ENCODE results near the gene GIMAP8.
A peak's percentile ranks its signal among the peaks of the same experiment; 100 is the strongest.
"Not testable (repeated sequence)": the region's sequence is repeated elsewhere in the genome, so short reads cannot be mapped to it uniquely, and the experiment has no call there.

The GIMAP8 gene

GRCh38 chr7:150487625-150488024 is 37.2 kb downstream of the GIMAP8 start:
- no peaks in the 10 kb centered on the region for H3K9me3 ChIP-seq (ENCODE audit: control extremely low read depth in 1 of 5, control insufficient read depth in 4 of 5, insufficient read depth in 2 of 5, low read depth in 1 of 5, low read length in 4 of 5)
- no peaks in the 10 kb centered on the region for H3K27me3 ChIP-seq (replicated peaks in 2 of 5; ENCODE audit: control insufficient read depth in 4 of 5, insufficient read depth in 5 of 5, low read length in 4 of 5)
- ChIA-PET CTCF (interaction anchor here (0.9 kb wide), 1 partner anchor 24 kb away, joined by 3 read pairs; no protein-coding TSS in a partner anchor), POLR2A (no interaction called here)
- peaks cover 8 to 32% (median 20%) of the 10 kb centered on the region in 4 experiments for H3K4me1 ChIP-seq (ENCODE audit: control extremely low read depth in 1 of 4, control insufficient read depth in 4 of 4, insufficient read depth in 4 of 4, low read length in 3 of 4)
- no peak overlapping the region for H3K4me3 ChIP-seq (ENCODE audit: control insufficient read depth in 1 of 7, extremely low read depth in 1 of 7, insufficient read depth in 4 of 7, low read depth in 2 of 7, low read length in 6 of 7)
- H3K36me3 ChIP-seq (ENCODE audit: control insufficient read depth in 4 of 4, insufficient read depth in 4 of 4, low read length in 3 of 4), result no peaks in the 10 kb centered on the region
- no CpG with 5 or more reads among the region's 2 CpGs for WGBS (ENCODE audit: insufficient coverage)
- no peak overlapping the region for H3K27ac ChIP-seq (ENCODE audit: insufficient read depth in 1 of 2, low read depth in 1 of 2, low read length in 2 of 2, poor library complexity in 1 of 2, severe bottlenecking in 2 of 2)
- DNase-seq, result no peak

- Histone ChIP-seq H3K9me3 (ENCODE audit: control extremely low read depth in 1 of 5, control insufficient read depth in 4 of 5, insufficient read depth in 2 of 5, low read depth in 1 of 5, low read length in 4 of 5) (no peaks in the 10 kb centered on the region), H3K36me3 (ENCODE audit: control insufficient read depth in 4 of 4, insufficient read depth in 4 of 4, low read length in 3 of 4) (no peaks in the 10 kb centered on the region), H3K4me3 (ENCODE audit: control insufficient read depth in 1 of 7, extremely low read depth in 1 of 7, insufficient read depth in 4 of 7, low read depth in 2 of 7, low read length in 6 of 7) (no peak overlapping the region), H3K27ac (ENCODE audit: insufficient read depth in 1 of 2, low read depth in 1 of 2, low read length in 2 of 2, poor library complexity in 1 of 2, severe bottlenecking in 2 of 2) (no peak overlapping the region), H3K27me3 (replicated peaks in 2 of 5; ENCODE audit: control insufficient read depth in 4 of 5, insufficient read depth in 5 of 5, low read length in 4 of 5) (no peaks in the 10 kb centered on the region), H3K4me1 (ENCODE audit: control extremely low read depth in 1 of 4, control insufficient read depth in 4 of 4, insufficient read depth in 4 of 4, low read length in 3 of 4) (peaks cover 4 to 12% (median 6%) of the 10 kb centered on the region in 4 experiments)
- POLR2A ChIA-PET, result no interaction called here
- no peak for DNase-seq
- CTCF ChIA-PET, result interaction anchor here (1.5 kb wide), 1 partner anchor 41 kb away, joined by 4 read pairs; no protein-coding TSS in a partner anchor
- WGBS (ENCODE audit: insufficient coverage), result 86% methylated on average over 1 of the region's 1 CpG
These were observed 39.4 kb downstream of the GIMAP8 start for GRCh38 chr7:150489782-150490181.

DNA sequence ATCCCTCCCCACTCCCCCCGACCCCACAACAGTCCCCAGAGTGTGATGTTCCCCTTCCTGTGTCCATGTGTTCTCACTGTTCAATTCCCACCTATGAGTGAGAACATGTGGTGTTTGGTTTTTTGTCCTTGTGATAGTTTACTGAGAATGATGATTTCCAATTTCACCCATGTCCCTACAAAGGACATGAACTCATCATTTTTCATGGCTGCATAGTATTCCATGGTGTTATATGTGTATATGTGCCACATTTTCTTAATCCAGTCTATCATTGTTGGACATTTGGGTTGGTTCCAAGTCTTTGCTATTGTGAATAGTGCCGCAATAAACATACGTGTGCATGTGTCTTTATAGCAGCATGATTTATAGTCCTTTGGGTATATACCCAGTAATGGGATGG is 43.0 kb downstream of the GIMAP8 start:
- H3K9me3 ChIP-seq (ENCODE audit: control extremely low read depth in 1 of 5, control insufficient read depth in 4 of 5, insufficient read depth in 2 of 5, low read depth in 1 of 5, low read length in 4 of 5); DNase-seq; H3K4me3 ChIP-seq (ENCODE audit: control insufficient read depth in 1 of 7, extremely low read depth in 1 of 7, insufficient read depth in 4 of 7, low read depth in 2 of 7, low read length in 6 of 7); H3K27ac ChIP-seq (ENCODE audit: insufficient read depth in 1 of 2, low read depth in 1 of 2, low read length in 2 of 2, poor library complexity in 1 of 2, severe bottlenecking in 2 of 2); H3K36me3 ChIP-seq (ENCODE audit: control insufficient read depth in 4 of 4, insufficient read depth in 4 of 4, low read length in 3 of 4); H3K4me1 ChIP-seq (ENCODE audit: control extremely low read depth in 1 of 4, control insufficient read depth in 4 of 4, insufficient read depth in 4 of 4, low read length in 3 of 4); POLR2A ChIA-PET; CTCF ChIA-PET; H3K27me3 ChIP-seq (replicated peaks in 2 of 5; ENCODE audit: control insufficient read depth in 4 of 5, insufficient read depth in 5 of 5, low read length in 4 of 5): not testable (repeated sequence)
- WGBS (ENCODE audit: insufficient coverage), result no CpG with 5 or more reads among the region's 3 CpGs

DNA sequence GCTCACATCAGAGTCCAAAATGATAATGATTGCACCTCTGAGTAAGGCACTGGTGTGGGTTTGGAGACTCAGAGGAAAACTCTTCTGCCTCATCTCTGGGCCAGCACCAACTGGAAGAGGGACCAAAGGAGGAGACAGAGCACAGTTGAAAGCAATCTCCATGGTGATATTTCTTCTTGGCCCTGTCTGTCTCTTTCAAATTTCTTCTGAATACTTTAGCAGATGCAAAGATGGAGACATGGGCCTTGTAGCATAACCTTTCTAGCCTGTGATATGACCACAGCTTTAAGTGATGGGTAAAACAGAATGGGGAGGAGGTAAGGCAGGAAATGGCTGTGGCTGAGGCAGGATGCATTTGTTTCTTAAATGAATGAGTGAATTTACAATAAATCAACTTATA is 52.1 kb downstream of the GIMAP8 start:
- CTCF ChIA-PET, result interaction anchor here (0.8 to 1.6 kb wide), 3 partner anchors 9 to 24 kb away, joined by 4 read pairs; no protein-coding TSS in a partner anchor
- H3K27ac ChIP-seq (ENCODE audit: insufficient read depth in 1 of 2, low read depth in 1 of 2, low read length in 2 of 2, poor library complexity in 1 of 2, severe bottlenecking in 2 of 2), result peak overlapping the region in 1 of 2 experiments; percentile 25

GRCh38 chr7:150503155-150503554 is 52.7 kb downstream of the GIMAP8 start:
- ChIA-PET POLR2A (interaction anchor here (0.6 kb wide), 1 partner anchor 37 kb away, joined by 4 read pairs; no protein-coding TSS in a partner anchor), CTCF (interaction anchor here (1.6 kb wide), 1 partner anchor 9 kb away, joined by 4 read pairs; no protein-coding TSS in a partner anchor)
- Histone ChIP-seq H3K4me1 (ENCODE audit: control extremely low read depth in 1 of 4, control insufficient read depth in 4 of 4, insufficient read depth in 4 of 4, low read length in 3 of 4) (peaks cover 10 to 35% (median 30%) of the 10 kb centered on the region in 4 experiments), H3K4me3 (ENCODE audit: control insufficient read depth in 1 of 7, extremely low read depth in 1 of 7, insufficient read depth in 4 of 7, low read depth in 2 of 7, low read length in 6 of 7) (peak overlapping the region in 1 of 7 experiments; percentile 46), H3K27me3 (replicated peaks in 2 of 5; ENCODE audit: control insufficient read depth in 4 of 5, insufficient read depth in 5 of 5, low read length in 4 of 5) (no peaks in the 10 kb centered on the region), H3K9me3 (ENCODE audit: control extremely low read depth in 1 of 5, control insufficient read depth in 4 of 5, insufficient read depth in 2 of 5, low read depth in 1 of 5, low read length in 4 of 5) (no peaks in the 10 kb centered on the region), H3K27ac (ENCODE audit: insufficient read depth in 1 of 2, low read depth in 1 of 2, low read length in 2 of 2, poor library complexity in 1 of 2, severe bottlenecking in 2 of 2) (peak overlapping the region; percentile 18 to 37), H3K36me3 (ENCODE audit: control insufficient read depth in 4 of 4, insufficient read depth in 4 of 4, low read length in 3 of 4) (no peaks in the 10 kb centered on the region)
- 51% methylated on average over 2 of the region's 4 CpGs for WGBS (ENCODE audit: insufficient coverage)
- no peak for DNase-seq

More for the DNA sequence above, 52.1 kb downstream of the GIMAP8 start:
- no peak overlapping the region for H3K4me3 ChIP-seq (ENCODE audit: control insufficient read depth in 1 of 7, extremely low read depth in 1 of 7, insufficient read depth in 4 of 7, low read depth in 2 of 7, low read length in 6 of 7)
- H3K27me3 ChIP-seq (replicated peaks in 2 of 5; ENCODE audit: control insufficient read depth in 4 of 5, insufficient read depth in 5 of 5, low read length in 4 of 5), result no peaks in the 10 kb centered on the region
- DNase-seq, result peak; percentile 14 to 88 (median 78)
- peaks cover 10 to 35% (median 30%) of the 10 kb centered on the region in 4 experiments for H3K4me1 ChIP-seq (ENCODE audit: control extremely low read depth in 1 of 4, control insufficient read depth in 4 of 4, insufficient read depth in 4 of 4, low read length in 3 of 4)
- POLR2A ChIA-PET, result no interaction called here
- H3K36me3 ChIP-seq (ENCODE audit: control insufficient read depth in 4 of 4, insufficient read depth in 4 of 4, low read length in 3 of 4), result no peaks in the 10 kb centered on the region
- no peaks in the 10 kb centered on the region for H3K9me3 ChIP-seq (ENCODE audit: control extremely low read depth in 1 of 5, control insufficient read depth in 4 of 5, insufficient read depth in 2 of 5, low read depth in 1 of 5, low read length in 4 of 5)

- Histone ChIP-seq H3K9me3 (ENCODE audit: control extremely low read depth in 1 of 5, control insufficient read depth in 4 of 5, insufficient read depth in 2 of 5, low read depth in 1 of 5, low read length in 4 of 5) (no peaks in the 10 kb centered on the region), H3K27me3 (replicated peaks in 2 of 5; ENCODE audit: control insufficient read depth in 4 of 5, insufficient read depth in 5 of 5, low read length in 4 of 5) (no peaks in the 10 kb centered on the region), H3K4me3 (ENCODE audit: control insufficient read depth in 1 of 7, extremely low read depth in 1 of 7, insufficient read depth in 4 of 7, low read depth in 2 of 7, low read length in 6 of 7) (no peak overlapping the region), H3K27ac (ENCODE audit: insufficient read depth in 1 of 2, low read depth in 1 of 2, low read length in 2 of 2, poor library complexity in 1 of 2, severe bottlenecking in 2 of 2) (peak overlapping the region; percentile 18 to 27), H3K4me1 (ENCODE audit: control extremely low read depth in 1 of 4, control insufficient read depth in 4 of 4, insufficient read depth in 4 of 4, low read length in 3 of 4) (peaks cover 10 to 35% (median 30%) of the 10 kb centered on the region in 4 experiments), H3K36me3 (ENCODE audit: control insufficient read depth in 4 of 4, insufficient read depth in 4 of 4, low read length in 3 of 4) (no peaks in the 10 kb centered on the region)
- ChIA-PET CTCF (no interaction called here), POLR2A (interaction anchor here (0.6 kb wide), 1 partner anchor 37 kb away, joined by 4 read pairs; no protein-coding TSS in a partner anchor)
- no peak for DNase-seq
- 93% methylated on average over 3 of the region's 3 CpGs for WGBS (ENCODE audit: insufficient coverage)
These were observed 53.2 kb downstream of the GIMAP8 start for GRCh38 chr7:150503581-150503980.

DNA sequence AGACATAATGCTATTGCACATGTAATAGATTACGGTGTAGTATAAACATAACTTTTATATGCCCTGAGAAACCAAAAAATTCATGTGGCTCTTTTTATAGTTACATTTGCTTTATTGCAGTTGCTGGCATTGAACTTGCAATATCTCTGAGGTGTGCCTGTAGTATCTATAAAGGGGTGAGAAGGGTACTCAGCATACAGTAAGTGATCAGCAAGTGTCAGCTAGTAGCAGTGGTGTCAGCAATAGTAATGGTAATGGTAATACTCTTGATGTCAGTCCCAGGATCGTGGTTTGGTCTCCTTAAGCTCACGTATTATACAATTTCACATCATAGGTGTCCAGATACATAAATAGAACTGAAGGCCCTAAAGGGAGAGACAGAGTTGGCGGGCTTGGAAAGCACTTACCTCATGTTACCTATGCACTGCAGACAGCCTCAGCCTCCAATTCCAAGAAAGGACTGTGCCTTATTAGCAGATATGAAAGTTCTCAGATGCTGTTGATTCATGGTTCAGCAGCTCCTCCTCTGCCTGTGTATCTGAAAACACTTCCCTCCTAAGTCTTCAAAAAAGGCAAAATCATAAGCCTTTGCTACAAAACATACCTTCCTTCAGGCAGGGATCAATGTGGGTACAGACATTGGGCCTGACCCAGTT is 57.6 kb downstream of the GIMAP8 start:
- Histone ChIP-seq H3K9me3 (ENCODE audit: control extremely low read depth in 1 of 5, control insufficient read depth in 4 of 5, insufficient read depth in 2 of 5, low read depth in 1 of 5, low read length in 4 of 5) (peaks cover 0 to 3% (median 0%) of the 10 kb centered on the region in 5 experiments), H3K36me3 (ENCODE audit: control insufficient read depth in 4 of 4, insufficient read depth in 4 of 4, low read length in 3 of 4) (no peaks in the 10 kb centered on the region), H3K4me3 (ENCODE audit: control insufficient read depth in 1 of 7, extremely low read depth in 1 of 7, insufficient read depth in 4 of 7, low read depth in 2 of 7, low read length in 6 of 7) (no peak overlapping the region), H3K4me1 (ENCODE audit: control extremely low read depth in 1 of 4, control insufficient read depth in 4 of 4, insufficient read depth in 4 of 4, low read length in 3 of 4) (peaks cover 8 to 27% (median 20%) of the 10 kb centered on the region in 4 experiments), H3K27ac (ENCODE audit: insufficient read depth in 1 of 2, low read depth in 1 of 2, low read length in 2 of 2, poor library complexity in 1 of 2, severe bottlenecking in 2 of 2) (no peak overlapping the region), H3K27me3 (replicated peaks in 2 of 5; ENCODE audit: control insufficient read depth in 4 of 5, insufficient read depth in 5 of 5, low read length in 4 of 5) (no peaks in the 10 kb centered on the region)
- POLR2A ChIA-PET, result no interaction called here
- 100% methylated on average over 1 of the region's 4 CpGs for WGBS (ENCODE audit: insufficient coverage)
- CTCF ChIA-PET, result interaction anchor here (1.1 to 1.5 kb wide), 2 partner anchors 22 to 56 kb away, joined by 3 to 4 read pairs; no protein-coding TSS in a partner anchor
- no peak for DNase-seq

Measured in common myeloid progenitor, CD34-positive (primary cell).